HepG2 (cell line): Measurements from ENCODE around the gene TOP2A. TPM values are rescaled to one million over a fixed set of nuclear protein-coding genes. Genes with fewer than 3 reads are reported as not detected.
A peak's percentile ranks its signal among the peaks of the same experiment; 100 is the strongest.

Source experiments
- ARID2 ChIP-seq: sonication (generic); formaldehyde crosslinking; IDR thresholded peaks from 2 replicates; pipeline ENCODE4 v1.8.1; 2022; ENCODE audit warnings: mild to moderate bottlenecking, missing genetic modification reagents, borderline replicate concordance
- ATF7 ChIP-seq, 2 experiments: fragments of 450-650 bp in 1 of 2; sonication (generic) in 1 of 2; formaldehyde crosslinking in 1 of 2; IDR thresholded peaks; 2 replicates each; pipeline versions ENCODE4 v1.4.0 to v1.6.1; 2016 to 2020; ENCODE audit warnings: antibody characterized with exemption in 1 of 2, mild to moderate bottlenecking in 1 of 2, missing genetic modification reagents in 1 of 2
- ATM ChIP-seq: fragments of 450-650 bp; IDR thresholded peaks from 2 replicates; pipeline ENCODE4 v1.7.1; 2017; ENCODE audit warnings: mild to moderate bottlenecking, borderline replicate concordance
- CENPX ChIP-seq: sonication (generic); formaldehyde crosslinking; IDR thresholded peaks from 2 replicates; pipeline ENCODE4 v1.9.0; 2021; ENCODE audit warnings: mild to moderate bottlenecking, missing genetic modification reagents, moderate library complexity
- ELF1 ChIP-seq: sonication (generic); formaldehyde crosslinking; IDR thresholded peaks from 2 replicates; pipeline ENCODE4 v1.4.0; 2020; ENCODE audit warnings: missing genetic modification reagents
- GABPA ChIP-seq, 2 experiments: IDR thresholded peaks; 2 replicates each; pipeline ENCODE4 v1.6.1; 2011 to 2016; ENCODE audit warnings: low read depth in 2 of 2, low read length in 1 of 2, missing biosample characterization in 1 of 2, missing genetic modification characterization in 1 of 2
- IKZF1 ChIP-seq: fragments of 450-650 bp; IDR thresholded peaks from 2 replicates; pipeline ENCODE4 v1.7.1; 2016
- IKZF5 ChIP-seq: IDR thresholded peaks from 2 replicates; pipeline ENCODE4 v1.6.1; 2018; ENCODE audit warnings: missing genetic modification reagents, mild to moderate bottlenecking, missing compliant biosample characterization
- JUNB ChIP-seq: sonication (generic); formaldehyde crosslinking; IDR thresholded peaks from 2 replicates; pipeline ENCODE4 v1.8.0; 2022; ENCODE audit warnings: missing genetic modification reagents, mild to moderate bottlenecking, borderline replicate concordance
- MTF1 ChIP-seq: sonication (generic); formaldehyde crosslinking; IDR thresholded peaks from 2 replicates; pipeline ENCODE4 v1.5.0; 2020; ENCODE audit warnings: missing genetic modification reagents
- MYPOP ChIP-seq: sonication (generic); formaldehyde crosslinking; IDR thresholded peaks from 2 replicates; pipeline ENCODE4 v1.8.1; 2023; ENCODE audit warnings: mild to moderate bottlenecking, moderate library complexity, missing genetic modification reagents
- RNF2 ChIP-seq: fragments of 450-650 bp; conservative IDR thresholded peaks from 2 replicates; pipeline ENCODE4 v1.6.1; 2016; ENCODE audit warnings: low read depth
- SALL2 ChIP-seq: sonication (generic); formaldehyde crosslinking; IDR thresholded peaks from 2 replicates; pipeline ENCODE4 v1.8.1; 2023; ENCODE audit warnings: mild to moderate bottlenecking, missing genetic modification reagents, inconsistent platforms
- SIX4 ChIP-seq: sonication (generic); formaldehyde crosslinking; IDR thresholded peaks from 2 replicates; pipeline ENCODE4 v1.4.0; 2020; ENCODE audit warnings: missing genetic modification reagents
- ZBTB44 ChIP-seq: sonication (generic); formaldehyde crosslinking; IDR thresholded peaks from 2 replicates; pipeline ENCODE4 v1.4.0; 2020; ENCODE audit warnings: missing genetic modification reagents
- ZFP41 ChIP-seq: sonication (generic); formaldehyde crosslinking; IDR thresholded peaks from 2 replicates; pipeline ENCODE4 v1.4.0; 2020; ENCODE audit warnings: mild to moderate bottlenecking, missing genetic modification reagents, borderline replicate concordance
- ZFP82 ChIP-seq: sonication (generic); formaldehyde crosslinking; IDR thresholded peaks from 2 replicates; pipeline ENCODE4 v1.5.1; 2020; ENCODE audit warnings: mild to moderate bottlenecking, missing genetic modification reagents, borderline replicate concordance
- ZNF282 ChIP-seq: fragments of 450-650 bp; IDR thresholded peaks from 2 replicates; pipeline ENCODE4 v1.6.1; 2018; ENCODE audit not compliant: partially characterized antibody
- ZNF574 ChIP-seq: sonication (generic); formaldehyde crosslinking; IDR thresholded peaks from 2 replicates; pipeline ENCODE4 v1.4.0; 2020; ENCODE audit warnings: missing genetic modification reagents
- ZNF580 ChIP-seq: IDR thresholded peaks from 2 replicates; pipeline ENCODE4 v1.6.1; 2016; ENCODE audit warnings: low read depth, borderline replicate concordance
- ZNF652 ChIP-seq: IDR thresholded peaks from 2 replicates; pipeline ENCODE4 v1.6.1; 2016; ENCODE audit warnings: low read depth, borderline replicate concordance
- ZNF766 ChIP-seq: sonication (generic); formaldehyde crosslinking; IDR thresholded peaks from 2 replicates; pipeline ENCODE4 v1.5.0; 2020; ENCODE audit warnings: missing genetic modification reagents, borderline replicate concordance
- polyA plus RNA-seq, 8 experiments: library from polyadenylated mRNA; depleted of rRNA in 3 of 8; stranded (reverse) in 7 of 8; unstranded in 1 of 8; fragments of >200 nt; fragmentation: Illumina TruSeq in 4 of 8; extraction: Trizol in 4 of 8; gene quantifications; 2 replicates each; pipeline versions ENCODE4 v1.2.1 to v1.2.3, GENCODE V29; 2011 to 2016; ENCODE audit warnings: low read depth in 4 of 8, missing spikeins in 1 of 8, mixed read lengths in 1 of 8; ENCODE audit not compliant: insufficient read depth in 1 of 8
- total RNA-seq, 5 experiments: library from RNA; depleted of rRNA; stranded (reverse); fragments of >200 nt; fragmentation: Illumina TruSeq; extraction: Trizol; gene quantifications; 2 replicates each; pipeline ENCODE4 v1.2.3, GENCODE V29; 2016; ENCODE audit warnings: low read depth in 1 of 5

Gene TOP2A
- total and polyA plus RNA-seq, 2 of the 13 experiments (the other 11 are each of a cell fraction or from before 2014, with no cell fraction given) = 108 to 327 TPM

- TF ChIP-seq ZNF574 (peak; percentile 75; the same call in 1 of the 2 replicates), RNF2 (peak; percentile 90), IKZF1 (no peak), ZNF282 (no peak), ZNF766 (CRISPR knock-in tag) (peak; percentile 50; the same call in 1 of the 2 replicates), SALL2 (CRISPR knock-in tag) (peak; percentile 59), MTF1 (CRISPR knock-in tag) (peak; percentile 27; the same call in 1 of the 2 replicates), ZBTB44 (CRISPR knock-in tag) (no peak; the same call in 1 of the 2 replicates), ARID2 (CRISPR knock-in tag) (0 out of 2 replicates have a peak, but pooled peaks have one; percentile 71), SIX4 (CRISPR knock-in tag) (no peak), ZNF652 (CRISPR knock-in tag) (no peak), ZNF580 (CRISPR knock-in tag) (peak; percentile 71; the same call in 1 of the 2 replicates), ZFP41 (no peak), ZFP82 (CRISPR knock-in tag) (no peak), IKZF5 (CRISPR knock-in tag) (no peak), ATF7 (IDR thresholded peaks at IDR 0.05) (no peak), ATF7 (CRISPR knock-in tag; IDR thresholded peaks at IDR 0.05) (no peak), MYPOP (CRISPR knock-in tag) (peak; percentile 60; the same call in 1 of the 2 replicates), CENPX (no peak), JUNB (CRISPR knock-in tag) (peak; percentile 46; the same call in 1 of the 2 replicates), ELF1 (CRISPR knock-in tag) (no peak), GABPA (IDR thresholded peaks at IDR 0.05; ENCODE audit: low read depth, low read length) (no peak), GABPA (CRISPR knock-in tag; IDR thresholded peaks at IDR 0.05; ENCODE audit: low read depth) (no peak), ATM (no peak)
Observed at GRCh38 chr17:40443196-40443987, 25.7 kb upstream of the TOP2A start, which contains the start of gene IGFBP4 (continued).
